Right renal pelvis (tissue), 4 donors: ENCODE data around the gene CPSF6. TPM values are rescaled to one million over a fixed set of nuclear protein-coding genes. Genes with fewer than 3 reads are reported as not detected.
A peak's percentile ranks its signal among the peaks of the same experiment; 100 is the strongest.
"Not testable (repeated sequence)": the region's sequence is repeated elsewhere in the genome, so short reads cannot be mapped to it uniquely, and the experiment has no call there.

Experiments used
- DNase-seq, 4 donors: peaks; one replicate each; pipeline ENCODE4 v3.0.0-alpha.2; 2013; ENCODE audit warnings: low read depth in 4 of 4, low spot score in 3 of 4, missing footprints in 1 of 4
- polyA plus RNA-seq, 4 donors: library from polyadenylated mRNA; unstranded; fragments of 120-200 nt; gene quantifications; one replicate each; pipeline ENCODE4 v1.2.1, GENCODE V29; 2013; ENCODE audit not compliant: insufficient read length in 4 of 4

Gene CPSF6, protein sequence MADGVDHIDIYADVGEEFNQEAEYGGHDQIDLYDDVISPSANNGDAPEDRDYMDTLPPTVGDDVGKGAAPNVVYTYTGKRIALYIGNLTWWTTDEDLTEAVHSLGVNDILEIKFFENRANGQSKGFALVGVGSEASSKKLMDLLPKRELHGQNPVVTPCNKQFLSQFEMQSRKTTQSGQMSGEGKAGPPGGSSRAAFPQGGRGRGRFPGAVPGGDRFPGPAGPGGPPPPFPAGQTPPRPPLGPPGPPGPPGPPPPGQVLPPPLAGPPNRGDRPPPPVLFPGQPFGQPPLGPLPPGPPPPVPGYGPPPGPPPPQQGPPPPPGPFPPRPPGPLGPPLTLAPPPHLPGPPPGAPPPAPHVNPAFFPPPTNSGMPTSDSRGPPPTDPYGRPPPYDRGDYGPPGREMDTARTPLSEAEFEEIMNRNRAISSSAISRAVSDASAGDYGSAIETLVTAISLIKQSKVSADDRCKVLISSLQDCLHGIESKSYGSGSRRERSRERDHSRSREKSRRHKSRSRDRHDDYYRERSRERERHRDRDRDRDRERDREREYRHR
- polyA plus RNA-seq = 100 to 1,000 TPM in 3 of 4 donors, 10 to 100 TPM in 1; 93.4 to 121 (median 110) TPM

DNA sequence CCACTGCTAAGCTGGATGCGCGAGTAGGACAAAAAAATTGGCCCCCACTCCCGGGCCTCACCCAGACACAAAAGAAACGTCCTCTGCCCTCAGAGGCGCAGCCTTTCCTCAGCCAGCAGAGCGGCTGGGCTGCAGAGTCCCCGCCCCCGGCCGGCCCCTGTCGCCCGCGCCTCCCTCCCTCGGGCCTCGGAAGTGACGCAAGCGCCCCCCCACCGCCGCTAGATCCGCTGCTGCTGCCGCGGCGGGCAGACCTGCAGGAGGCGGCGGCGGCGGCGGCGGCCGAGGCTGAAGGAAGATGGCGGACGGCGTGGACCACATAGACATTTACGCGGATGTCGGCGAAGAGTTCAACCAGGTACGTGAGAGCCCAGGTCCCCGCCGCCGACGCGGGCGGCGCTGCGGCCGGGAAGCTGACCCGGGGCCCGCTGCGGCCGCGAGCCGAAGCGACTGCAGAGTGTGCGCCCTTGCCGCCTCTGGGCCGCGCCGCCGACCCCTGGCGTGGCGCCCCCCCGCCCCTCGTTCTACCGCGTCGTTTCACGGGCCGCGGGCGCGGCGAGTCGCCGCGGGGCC lies at the start of gene CPSF6:
Gene CPSF6 (plus strand): TSS at position 218 of the 570 bp plus-strand sequence. CDS start 78 bp downstream, at position 296.
- DNase-seq = peak; percentile 83 to 85 (median 84)

DNA sequence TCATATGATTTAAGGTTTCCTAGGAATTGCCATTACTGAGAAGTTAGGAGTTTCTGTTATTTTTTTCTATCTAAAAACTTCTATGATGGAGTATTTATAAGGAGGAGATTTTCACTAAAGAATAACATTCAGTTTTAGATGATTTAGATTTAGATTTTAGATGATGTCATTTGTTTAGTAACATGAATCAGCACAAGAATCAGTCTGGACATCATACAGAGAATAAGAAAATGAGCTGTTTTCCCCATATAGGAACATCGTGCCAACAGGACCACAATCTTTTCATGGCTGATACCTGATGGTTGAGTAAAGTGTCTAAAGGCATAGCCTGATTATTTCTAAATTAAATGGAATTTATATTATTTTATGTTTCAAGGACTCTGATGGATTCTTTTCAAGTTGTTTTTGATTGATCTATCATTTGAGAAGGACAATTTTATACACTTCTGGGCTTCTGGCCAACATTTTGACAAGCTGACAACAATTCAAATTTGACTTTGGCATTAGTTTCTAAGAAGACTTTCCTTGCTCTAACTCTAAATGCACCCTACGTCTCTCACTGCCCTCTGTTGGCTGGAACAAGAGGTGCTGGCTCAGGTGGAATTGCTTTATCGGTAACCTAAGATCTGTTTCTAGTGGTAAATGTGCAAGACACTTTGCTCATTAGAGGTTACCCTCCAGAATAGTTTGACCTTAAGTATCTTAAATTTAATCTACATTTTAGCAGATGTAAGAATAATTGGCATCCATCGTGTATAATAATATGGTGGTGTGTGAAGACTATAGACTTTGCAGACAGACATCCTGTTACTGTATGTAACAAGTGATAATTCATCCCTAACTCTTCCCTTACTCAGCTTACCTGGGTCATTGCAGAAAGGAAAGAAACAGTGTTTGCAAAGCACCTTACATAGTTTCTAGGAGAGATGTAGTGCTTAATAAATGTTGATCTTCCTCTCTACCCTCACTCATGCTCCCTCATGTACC lies 42.8 kb upstream of the CPSF6 start:
- DNase-seq = no peak

DNA sequence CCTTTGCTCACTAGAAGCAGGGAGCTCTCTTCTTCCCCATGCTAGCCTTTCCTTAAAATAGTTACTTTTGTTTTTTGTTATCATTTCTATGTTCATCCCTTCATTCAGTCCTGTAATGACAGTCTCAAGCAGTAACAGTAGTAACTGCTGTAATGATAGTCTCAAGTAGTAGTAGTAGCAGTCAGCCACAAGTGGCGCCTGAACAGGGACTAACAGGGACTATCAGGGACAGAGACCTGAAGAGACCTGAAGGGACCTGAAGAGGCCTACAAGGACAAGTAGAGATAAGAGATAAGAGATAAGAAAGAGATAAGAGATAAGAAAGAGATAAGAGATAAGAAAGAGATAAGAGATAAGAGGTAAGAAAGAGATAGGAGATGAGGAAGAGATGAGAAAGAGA lies 39.4 kb upstream of the CPSF6 start:
- not testable (repeated sequence) for DNase-seq

DNA sequence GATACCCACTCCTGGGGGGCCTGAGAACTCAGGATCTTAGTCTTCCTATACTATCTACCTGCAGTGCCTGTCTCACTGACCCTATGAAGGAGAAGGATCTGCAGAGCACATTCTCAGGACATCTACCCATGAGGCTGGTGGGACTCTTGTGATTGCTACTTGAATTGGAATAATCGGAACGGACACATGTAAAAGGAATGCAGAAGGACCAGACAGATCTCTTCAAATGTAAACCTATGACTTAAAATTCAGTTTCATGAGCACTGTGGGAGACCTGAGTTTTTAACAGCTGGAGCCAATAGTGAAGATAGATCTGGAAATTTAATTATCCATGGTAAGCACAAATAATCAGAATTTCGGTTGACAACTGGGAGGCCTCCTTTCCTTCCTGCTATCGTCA lies 35.2 kb upstream of the CPSF6 start:
- no peak for DNase-seq

DNA sequence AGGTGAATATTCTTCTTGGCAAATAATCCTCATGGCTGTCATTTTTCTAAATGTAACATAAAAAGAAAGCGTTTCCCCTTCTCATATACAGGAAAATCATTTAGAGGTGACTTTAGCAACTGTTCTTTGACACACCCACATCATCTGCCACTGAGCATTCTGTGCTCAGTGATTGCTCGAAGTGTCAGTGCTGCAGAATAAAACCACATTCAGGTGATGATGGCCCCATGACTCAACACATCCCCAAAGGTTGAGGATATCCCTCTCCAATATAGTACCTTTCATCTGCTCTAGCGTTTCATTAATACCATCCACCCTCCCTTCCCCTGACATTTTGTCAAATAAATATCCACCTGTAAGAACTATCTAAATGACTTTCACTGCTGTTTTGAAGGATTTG lies 28.7 kb upstream of the CPSF6 start:
- DNase-seq = no peak

DNA sequence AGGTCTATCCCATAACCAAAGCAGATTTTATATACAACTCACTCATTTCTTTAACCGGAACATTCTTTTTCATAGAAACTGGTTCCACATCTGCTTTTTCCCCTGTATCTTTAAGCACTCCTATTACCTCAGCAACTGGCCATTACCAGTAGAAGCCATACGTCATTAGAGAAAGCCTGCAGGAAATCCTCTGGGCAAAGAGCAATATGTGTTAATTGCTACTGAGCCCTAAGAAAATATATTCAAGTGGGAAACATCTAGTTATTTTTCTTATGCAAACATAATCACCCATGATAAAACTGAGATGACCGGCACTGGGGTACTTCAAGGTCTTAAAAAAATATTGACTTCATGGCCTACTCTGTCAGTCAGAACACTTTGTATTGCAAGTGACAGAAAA lies 28.2 kb upstream of the CPSF6 start:
- no peak for DNase-seq

DNA sequence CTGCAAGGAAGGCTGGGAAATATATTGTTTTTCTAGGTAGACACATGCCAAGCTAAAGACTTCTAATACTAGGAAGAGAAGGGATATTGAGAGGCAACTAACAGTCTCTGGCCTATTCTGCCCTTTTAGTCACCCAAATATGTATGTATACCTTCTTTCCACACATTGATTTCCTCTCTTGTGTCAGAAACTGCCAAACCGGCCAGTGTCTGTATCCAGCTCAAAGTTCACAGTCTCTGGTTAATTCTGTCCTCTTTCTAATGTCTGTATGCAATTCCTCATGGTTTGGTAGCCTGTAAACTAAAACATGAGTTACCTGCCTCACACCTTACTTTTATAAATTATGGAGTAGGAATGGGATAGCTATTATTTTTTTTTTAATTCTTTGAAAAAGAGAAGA lies 25.2 kb upstream of the CPSF6 start:
- no peak for DNase-seq

DNA sequence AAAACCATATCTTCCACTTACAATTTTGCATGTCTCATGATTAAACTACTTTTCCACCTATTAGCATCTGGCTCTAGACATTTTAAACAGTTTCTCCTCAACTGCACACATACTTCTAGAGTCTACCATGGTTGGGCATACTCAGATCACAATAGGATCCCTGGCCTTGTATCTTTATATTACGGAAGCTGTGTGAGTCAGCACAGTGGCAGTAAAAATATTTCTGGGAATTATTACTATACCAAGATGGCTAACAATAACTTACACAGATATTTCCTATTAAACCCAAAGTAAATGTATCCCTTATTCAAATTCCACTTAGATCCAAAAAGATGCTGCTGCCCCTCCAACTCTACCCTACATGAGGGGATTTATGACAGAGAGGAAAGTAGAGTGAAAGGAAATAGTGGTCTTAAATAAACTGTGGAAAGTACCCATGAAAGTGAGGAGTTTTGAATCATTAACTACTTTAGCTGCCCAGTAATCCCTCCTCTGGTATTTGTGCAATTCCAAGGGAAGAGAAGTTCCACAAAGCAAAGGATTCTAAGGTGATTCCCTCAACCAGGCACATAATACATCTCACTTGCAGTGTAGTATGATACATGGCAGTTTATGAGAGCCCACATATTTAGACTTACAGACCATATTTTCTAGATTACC lies 14.0 kb upstream of the CPSF6 start:
- no peak for DNase-seq

DNA sequence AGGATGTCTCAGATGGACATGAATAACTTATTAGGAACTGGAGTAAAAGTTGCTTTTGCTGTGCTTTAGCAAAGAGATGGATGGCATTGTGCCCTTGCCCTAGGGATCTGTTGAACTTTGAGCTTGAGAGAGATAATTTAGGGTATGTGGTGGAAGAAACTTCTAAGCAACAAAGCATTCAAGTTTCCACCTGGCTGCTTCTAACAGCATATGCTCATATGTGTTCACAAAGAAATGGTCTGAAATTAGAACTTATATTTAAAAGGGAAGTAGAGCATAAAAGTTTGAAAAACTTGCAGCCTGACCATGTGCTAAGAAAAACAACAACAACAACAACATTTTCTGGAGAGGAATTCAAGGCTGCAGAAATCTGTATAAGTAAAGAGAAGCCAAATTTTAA lies 7.9 kb upstream of the CPSF6 start:
- no peak for DNase-seq

DNA sequence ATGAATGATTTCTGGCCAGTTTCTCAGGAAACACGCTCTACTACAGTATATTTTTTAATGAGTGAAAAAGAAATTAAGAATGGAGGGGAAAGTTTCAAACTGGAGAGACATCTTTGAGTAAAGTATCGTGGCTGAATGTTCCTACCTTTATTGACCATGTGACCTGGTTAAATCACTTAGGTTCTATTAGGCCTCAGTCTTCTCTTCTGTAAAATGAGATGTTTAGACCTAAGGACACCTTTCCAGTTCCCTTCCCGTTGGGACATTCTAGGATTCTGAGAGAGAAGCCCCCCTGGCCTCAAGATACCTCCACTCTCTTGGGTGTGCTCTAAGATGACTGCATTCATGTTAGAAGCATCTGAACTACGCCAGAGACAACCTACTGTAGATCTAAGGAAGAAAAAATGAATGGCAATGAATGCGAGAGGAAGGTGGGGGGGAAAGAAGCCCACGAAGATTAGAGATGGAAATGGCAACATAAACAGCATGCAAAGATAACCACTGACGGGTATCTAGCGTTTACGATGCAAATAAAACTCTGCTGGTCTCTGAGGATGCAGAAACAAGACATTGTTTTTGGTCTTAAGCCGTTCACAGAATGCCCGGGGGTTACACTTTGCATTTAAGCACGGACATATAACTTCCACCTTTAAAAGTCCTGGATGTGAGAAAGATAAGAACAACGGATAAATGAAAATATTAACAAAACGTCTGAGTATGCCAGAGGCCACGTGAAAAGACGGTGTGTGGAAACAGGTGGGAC lies 599 bp upstream of the CPSF6 start:
- DNase-seq = no peak

DNA sequence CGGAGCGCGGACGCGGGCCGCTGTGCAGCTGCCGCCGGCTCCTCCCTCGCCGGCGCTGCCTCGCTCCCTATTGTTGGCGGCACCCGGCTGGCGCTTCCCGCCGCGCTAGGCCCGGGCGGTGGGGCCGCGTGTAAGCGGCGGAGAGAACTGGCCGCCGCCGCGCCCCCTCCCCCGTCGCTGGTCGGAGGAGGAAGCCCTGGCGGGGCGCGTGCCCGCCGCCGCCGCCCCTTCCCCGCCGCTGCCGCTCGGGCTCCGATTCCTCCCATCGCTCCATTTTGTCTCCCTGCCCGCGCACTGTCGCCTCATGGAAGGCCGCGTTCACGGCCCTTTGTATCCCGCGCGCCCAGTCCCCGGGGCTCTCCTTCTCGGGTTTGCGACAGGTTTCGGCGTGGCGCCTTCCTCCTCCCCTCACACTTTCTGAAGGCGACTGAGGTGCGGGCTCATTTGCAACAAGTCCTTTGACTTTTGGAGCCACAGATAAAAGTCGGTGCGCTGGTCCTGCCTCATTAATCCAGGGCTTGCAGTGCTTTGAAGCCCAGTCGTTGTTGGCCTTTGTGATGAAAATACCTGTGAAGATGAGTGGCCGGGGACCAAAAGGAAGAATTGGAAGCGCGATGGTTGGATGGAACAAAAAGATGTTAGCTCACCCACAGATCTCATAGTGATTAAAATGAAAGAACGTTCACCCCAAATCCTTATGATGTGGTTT lies 707 bp downstream of the CPSF6 start:
- peak in 2 of 4 donors; percentile 36 to 48 for DNase-seq

DNA sequence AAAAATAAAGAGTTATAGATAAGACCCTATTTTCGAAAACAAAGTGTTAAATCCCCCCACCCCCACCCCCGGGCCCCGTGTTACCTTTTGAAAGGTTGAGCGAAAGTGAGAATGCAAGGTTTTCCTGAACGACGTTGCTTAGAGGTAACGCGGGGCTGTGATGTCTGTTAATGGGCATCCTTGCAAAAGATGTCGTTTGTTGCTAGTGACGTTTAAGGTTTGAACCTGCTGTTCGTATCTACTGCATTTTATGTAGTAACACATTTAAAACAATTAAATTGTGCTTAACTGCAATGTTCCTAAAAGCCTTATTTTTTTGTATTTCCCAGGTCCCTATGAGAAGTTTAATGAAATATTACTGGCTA lies 1.2 kb downstream of the CPSF6 start:
- DNase-seq = peak in 2 of 4 donors; percentile 8 to 17

DNA sequence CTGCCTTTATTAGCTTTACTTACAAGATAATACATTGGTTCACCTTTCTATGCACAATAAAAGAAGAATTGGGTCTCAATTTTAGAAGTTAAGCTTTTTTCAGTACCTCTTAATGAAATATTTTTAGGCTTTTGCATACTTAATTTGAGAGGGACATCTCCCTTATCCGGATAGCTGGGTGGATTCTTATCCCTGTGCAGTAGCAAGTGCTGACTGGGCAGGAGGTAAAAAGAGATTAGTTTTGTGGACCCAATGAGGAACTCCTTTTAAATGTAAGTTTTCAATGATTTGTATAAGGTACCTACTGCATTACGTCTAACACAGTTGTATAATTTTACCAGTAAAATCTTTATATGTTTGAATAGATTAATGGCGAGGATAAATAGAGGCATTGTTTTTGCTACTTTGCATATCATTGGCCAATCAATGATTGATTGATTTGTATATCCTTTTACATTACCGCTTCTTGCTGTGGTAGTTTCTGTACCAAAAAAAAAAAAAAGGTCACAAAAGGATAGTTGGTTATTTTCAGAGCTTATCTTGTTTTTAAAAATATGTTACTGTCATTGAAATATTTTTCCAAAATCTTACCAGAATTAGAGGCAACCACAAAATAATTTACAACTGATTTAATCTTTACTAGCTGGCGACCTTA lies 2.2 kb downstream of the CPSF6 start:
- DNase-seq = no peak

DNA sequence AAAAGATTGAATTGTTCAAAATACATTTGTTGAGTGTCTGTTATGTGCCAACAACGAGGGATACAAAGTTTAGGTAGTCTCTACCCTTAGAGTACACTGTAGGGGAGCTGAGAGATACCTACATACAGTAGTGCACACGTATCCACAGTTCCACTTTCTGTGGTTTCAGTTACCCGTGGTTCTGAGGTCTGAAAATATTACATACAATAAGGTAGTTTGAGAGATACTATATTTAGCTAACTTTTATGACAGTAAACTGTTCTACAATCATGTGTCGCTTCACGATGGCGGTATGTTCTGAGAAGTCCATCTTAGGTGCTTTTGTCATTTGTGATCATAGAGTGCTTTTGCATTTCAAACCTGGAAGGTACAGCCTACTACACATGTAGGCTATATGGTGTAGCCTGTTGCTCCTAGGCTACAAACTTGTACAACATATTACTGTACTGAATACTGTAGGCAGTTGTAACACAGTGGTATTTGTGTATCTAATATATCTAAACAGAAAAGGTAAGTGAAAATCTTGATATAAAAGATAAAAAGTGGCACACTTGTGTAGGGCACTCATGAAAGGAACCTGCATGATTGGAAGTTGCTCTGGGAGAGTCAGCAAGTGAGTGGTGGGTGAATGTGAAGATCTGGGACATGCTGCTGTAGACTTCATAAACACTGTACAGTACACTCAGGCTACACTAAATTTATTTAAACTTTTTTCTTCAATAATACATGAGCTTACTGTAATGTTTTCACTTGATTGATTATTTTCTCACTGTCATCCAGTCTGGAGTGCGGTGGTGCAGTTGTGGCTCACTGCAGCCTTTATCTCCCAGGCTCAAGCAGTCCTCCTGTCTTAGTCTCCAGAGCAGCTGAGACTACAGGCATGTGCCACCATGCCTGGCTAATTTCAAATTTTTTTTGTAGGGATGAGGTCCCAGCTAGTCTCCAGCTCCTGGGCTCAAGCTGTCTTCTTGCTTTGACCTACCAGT lies 4.0 kb downstream of the CPSF6 start:
- no peak for DNase-seq

DNA sequence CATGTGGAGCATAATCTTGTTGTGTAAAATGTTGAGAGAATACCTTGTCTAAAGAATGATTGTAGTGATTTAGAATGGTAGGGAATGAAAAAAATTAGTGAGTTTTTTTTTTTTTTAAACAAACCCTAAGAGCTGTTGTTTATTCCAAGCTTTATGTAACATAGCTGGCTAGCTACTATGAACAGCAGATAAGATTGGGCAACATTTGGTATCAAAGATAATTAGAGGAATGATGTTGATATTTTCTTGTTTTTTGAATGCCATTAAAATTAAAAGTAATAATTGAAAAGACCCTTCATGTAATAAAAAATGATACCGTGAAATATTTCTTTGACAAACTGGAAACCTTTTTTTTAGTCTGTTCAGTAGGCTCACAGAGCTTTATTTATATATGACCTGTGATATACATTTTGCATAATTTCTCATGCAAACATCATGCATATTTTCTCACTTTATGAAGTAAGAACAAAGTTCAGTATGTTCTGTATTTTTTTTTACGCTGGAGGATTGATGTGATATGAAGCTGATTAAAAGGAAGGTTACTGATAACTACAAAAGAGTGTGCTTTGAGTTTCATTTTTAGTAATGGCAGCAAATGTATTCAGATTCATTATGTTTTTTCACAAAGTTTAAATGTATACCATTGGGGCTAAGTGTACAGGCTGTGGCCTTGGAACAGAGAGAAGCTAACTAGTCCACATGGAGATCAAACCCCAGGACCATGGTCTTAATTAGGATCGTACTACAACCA lies 8.1 kb downstream of the CPSF6 start:
- no peak for DNase-seq

DNA sequence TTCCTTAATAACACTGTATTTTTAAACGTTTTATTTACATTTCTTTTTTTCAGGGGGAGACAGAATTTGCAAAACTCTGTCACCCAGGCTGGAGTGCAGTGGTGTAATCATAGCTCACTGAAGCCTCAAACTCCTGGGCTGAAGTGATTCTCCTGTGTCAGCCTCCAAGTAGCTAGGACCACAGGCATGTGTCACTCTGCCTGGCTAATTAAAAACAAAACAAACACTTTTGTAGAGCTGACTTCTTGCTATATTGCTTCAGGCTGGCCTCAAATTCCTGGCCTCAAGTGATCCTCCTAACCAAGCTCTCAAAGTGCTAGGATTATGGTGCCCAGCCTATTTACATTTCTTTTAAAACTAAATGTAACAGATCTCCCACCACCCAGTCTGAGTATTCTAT lies 12.7 kb downstream of the CPSF6 start:
- no peak for DNase-seq
